GM19035 (cell line): ENCODE measurements around the gene APBA1.

Experiments
- ATAC-seq: cut with Tn5 transposase; IDR thresholded peaks from one replicate; pipeline ENCODE4 v1.9.1; 2021; ENCODE audit not compliant: unreplicated experiment

The APBA1 gene

DNA sequence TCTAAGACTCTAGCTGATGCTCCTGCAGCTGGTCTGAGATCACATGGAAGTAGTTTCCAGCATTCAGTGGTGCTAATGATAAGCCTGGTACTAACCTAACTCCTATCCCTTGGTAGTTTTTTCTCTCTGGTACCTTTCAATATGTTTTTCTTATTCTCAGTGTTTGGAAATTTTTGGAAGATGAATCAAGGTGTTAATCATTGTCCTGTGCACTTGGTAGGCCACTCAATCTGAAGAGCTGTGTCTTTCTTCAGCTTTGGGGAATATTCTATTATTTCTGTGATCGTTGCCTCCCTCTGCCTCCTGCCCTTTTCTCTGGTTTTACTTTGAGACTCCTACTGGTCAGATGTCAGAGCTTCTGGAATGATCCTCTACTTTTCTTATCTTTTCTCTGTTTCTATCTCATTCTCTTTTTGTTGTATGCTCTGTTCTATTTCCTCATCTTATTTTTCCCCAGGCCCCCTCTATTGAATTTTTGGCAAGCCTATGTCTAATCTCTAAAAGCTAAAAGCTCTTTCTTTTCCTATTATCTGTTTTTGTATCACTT is 136.8 kb downstream of the APBA1 start:
- ATAC-seq, result no peak

DNA sequence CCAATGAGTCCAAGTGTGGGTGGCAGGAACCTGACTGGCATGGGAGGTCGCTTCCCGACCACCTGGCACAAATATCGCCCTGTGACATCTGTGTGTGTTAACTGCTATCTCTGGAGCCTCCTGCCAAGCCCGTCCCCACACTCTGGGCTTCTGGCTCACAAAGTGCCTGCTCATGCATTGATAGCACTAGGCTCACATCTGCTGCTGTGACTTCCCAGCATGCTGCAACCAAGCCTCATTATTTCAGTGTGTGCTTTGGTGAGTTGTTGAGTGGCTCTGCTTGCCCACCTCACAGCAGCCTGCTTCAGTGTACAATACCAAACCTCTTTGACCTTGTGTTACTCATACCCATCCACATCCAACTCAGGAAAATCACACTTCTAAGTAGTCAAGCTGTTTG is 139.8 kb downstream of the APBA1 start:
- ATAC-seq, result no peak

DNA sequence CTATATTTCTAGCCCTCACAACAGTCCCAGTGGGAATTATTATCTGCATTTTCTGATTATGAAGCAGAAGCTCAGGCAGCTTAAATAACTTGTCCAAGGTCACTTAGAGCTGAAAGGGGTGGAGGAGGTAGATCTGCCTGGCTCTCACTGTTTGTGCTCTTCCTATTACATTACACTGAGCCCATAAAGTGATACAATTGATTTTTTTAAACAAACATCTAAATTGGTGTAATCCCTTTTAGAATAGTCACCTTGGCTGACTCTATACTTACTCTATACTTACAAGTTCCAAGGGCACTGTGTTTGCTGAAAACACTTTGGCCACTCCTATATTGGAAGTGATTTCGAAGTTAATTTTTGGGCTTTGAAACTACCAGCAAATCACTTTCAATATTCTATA is 144.7 kb downstream of the APBA1 start:
- no peak for ATAC-seq

DNA sequence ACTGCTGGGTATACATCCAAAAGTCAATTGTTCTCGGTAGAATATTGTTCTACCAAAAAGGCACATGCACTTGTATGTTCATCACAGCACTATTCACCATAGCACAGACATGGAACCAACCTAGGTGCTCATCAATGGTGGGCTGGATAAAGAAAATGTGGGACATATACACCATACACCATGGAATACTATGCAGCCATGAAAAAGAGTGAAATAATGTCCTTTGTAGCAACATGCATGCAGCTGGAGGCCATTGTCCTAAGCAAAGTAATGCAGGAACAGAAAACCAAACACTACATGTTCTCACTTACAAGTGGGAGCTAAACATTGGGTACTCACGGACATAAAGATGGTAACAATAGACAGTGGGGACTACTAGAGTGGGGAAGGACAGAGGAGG is 145.5 kb downstream of the APBA1 start:
- ATAC-seq, result no peak

DNA sequence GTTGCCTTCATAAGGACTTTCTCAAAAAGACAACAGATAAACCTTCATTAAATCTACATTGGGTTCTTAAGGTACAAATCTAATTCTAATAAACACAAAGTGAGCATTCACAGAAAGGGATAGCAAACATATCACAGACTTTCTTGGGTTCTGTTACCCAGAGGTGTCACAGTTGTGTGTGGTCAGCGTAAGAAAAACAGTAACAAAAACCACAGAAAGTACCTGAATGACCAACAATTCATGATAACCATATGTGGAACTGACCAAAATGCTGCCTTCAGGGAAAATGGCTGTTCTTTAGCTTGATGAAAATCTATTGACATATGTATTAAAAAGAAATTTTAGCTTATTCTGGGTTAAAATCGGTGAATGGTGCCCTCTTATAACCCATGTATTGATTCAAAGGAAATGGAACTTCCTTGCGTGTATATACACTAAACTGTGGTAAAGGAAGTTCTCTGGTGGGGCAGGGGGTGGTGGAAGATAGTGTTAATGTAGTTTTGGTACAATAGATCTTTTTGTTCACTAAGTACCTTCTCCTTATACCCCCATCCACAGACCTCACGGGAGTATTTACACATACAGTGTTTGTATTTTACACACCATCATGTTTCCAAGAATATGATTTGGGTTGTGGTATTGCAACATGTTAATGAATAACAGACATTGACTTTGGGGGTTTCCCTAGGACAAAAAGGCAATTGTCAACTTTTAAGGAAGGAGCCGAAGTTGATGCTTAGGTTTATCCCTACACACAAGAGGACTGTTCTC is 152.5 kb downstream of the APBA1 start:
- ATAC-seq, result peak; percentile 89

DNA sequence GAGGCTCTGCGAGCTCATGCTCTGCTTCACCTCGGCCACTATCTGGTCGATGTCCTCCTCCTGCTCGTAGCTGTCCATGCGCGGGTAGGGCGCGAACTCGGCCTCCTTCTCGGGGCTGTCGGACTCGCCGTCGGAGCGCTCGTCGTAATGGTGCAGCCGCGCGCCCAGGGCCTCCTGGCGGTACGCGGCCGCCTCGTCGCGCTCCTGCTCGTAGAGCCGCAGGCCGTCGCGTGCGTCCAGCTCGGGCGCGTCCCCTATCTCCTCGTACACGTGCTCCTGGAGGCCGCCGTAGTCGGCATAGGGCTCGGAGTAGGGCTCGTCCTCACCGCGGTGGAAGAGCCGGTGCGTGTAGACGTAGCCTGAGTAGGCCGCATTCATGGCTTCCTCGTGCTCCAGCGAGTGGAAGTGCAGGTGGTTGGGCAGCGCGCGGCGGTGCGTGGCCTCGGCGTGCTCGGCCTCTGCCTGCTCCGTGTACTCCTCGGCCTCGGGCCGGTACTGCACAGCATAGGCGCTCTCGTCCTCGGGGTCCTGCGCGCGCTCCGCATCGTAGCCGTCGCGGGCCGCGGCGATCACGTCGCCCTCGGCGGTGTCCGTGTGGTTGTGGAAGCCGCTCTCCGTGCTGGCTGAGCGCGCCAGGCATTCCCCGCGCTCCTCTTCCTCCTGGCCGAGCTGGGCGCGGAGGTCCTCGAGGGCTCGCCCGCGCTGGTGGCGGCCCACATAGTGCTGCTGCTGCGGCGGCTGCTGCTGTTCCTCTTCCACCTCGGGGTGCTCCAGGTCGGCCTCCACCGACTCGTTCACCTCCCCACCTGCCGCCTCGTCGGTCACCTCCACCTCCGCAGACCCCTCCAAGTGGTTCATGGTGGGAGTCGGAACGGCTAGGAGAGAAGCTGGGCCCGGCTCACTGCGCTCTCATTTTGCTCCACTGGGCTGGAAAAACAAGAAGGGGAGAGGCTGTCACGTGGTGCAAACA is 155.5 kb downstream of the APBA1 start:
- ATAC-seq, result no peak

DNA sequence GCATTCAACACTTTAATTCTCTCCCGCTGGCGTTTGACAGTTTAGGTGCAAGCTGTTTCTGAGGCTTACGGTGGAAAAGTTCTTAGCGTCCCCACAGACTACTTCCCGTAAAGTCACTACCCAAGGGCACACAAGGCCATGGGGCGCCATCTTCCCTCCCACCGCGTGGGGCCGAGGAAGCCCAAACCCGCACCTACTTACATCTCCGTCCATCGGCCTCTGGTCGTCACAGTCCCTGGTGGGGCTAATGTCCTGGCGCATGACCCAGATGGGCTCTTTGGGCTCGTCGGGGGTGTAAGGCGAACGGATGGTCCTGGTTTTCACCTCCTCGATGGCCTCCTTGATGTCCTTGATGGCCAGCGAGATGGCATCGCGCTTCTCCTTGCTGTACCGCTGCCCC is 156.4 kb downstream of the APBA1 start:
- no peak for ATAC-seq

DNA sequence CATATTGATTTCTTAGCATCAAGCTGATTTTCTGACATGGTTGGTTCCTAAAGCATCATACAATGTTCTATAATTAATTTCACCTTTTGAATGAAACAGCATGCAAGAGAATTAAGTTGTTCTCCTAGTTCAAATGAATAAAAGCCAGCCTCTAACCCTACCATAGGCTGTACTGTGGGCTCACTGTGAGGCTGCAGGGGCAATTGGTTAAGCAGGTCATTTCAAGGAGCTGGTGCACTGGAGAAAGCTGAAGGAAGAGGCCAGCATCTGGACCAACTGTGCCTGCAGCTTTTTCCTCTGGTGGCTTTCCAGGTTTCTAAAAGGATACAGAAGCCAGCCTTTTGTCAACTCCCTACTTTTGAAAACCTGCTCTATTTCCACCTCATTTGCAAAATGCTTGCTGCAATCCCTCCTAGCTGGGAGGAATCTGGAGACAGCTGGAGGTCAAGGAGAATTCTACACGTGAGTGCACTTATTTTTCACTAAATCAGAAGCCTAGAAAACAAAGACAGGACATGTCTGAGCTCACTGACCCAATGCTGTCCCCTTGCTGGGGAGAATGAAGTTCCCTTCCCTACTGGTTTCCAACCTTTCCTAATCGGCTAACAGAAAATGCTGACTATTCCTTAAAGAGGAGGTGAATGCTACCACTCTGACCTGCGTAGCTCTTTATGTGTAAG is 158.9 kb downstream of the APBA1 start:
- no peak for ATAC-seq

DNA sequence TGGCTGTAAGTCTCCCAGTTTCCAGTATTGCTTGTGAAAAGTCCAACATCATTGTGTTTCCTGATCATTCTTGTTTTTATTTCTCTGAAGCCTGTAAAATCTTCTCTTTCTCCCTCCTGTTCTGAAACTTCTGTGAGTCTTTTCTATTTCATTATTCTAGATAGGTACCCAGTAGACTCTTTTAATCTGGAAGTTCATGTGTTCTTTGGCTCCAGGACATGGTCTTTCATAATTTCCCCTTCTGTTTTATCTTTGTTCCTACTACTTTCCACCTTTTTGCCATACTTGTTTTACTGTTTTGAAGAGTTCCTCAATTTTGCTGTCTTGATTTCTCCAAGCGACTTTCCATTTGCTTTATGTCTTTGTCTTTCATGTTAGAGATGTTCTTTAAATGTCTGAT is 168.1 kb downstream of the APBA1 start:
- ATAC-seq, result no peak

DNA sequence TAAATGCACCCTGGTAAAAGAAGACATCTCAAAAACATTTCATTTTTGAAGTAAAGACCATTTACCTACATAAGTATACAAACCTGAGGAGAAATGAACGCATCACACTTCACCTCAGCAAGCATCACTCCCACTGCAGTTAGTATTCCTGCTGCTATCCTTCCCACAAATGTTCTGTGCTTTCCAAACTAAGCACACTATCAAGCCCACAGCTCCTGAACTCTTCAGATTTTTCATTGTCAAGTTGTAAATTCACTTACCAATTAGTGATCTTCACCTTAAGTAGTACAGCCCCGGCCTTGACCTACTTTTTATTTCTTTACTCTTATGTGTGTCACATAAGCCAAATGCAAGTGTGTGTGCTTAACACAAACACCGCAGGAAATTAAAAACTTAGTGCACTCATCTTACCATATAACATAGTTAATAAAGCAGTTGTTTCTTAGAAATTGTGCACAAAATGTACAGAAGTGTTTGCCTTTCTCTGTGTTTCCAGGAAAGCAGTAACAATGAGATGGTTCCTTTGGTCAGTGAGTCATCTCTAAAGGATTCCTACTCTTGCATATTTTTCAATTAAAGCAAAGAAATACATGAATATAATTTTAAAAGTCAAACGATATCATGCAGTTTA is 169.4 kb downstream of the APBA1 start:
- no peak for ATAC-seq

DNA sequence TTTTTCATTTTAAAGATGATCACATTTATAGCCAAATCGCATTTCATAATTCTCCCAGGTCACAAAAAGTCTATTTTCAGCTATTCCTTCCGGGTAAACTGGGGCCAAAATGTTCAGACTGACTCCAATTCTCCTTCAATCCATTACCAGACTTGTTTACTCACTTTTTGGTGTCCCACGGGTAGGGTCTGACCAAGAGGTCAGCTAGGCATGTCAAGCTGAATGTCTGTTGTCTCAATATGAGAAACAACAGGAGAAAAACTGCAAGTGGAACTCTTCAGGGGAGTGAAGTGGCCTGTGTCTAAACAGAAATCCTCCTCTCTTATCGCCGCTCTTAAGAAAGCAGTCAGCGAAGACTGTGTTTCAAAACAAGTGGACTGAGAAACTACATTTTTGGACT is 171.3 kb downstream of the APBA1 start:
- no peak for ATAC-seq

DNA sequence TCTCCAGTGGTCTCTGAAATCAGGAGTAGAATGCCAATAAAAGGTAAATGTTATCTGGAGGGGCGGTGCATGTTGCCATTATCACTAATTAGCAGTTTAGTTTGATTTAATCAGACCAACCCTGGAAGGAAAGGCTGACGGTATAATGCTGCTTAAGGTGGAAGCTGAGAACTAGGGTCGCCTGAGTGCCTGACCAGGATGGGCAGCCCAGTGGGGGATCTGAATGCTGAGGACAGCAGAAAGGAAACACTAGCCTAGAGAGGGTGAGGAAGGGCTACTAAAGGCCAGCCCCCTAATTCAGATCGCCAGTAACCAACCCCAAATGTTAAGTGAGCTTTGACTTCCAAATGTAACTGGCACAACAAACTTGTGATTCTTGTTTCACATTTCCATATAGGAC is 172.2 kb downstream of the APBA1 start:
- ATAC-seq, result no peak

DNA sequence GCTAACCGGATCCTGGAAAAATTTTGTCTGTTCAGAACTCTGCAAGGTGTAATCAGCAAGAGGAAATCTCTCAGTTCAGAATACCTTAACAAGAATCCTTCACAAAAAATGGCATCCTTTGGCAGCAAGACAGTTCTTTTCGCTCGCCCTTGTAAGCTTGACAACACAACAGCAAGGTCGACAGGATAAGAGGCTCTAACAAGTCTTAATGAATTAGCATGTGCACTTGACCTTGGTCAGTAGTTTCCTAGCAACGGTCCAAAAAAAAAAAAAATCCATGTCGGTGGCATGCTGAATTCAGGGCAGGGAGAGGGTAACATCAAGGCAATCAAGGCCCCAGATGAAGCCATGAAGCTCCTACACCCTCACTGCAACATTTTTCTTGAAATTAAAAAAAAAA is 172.8 kb downstream of the APBA1 start:
- no peak for ATAC-seq

DNA sequence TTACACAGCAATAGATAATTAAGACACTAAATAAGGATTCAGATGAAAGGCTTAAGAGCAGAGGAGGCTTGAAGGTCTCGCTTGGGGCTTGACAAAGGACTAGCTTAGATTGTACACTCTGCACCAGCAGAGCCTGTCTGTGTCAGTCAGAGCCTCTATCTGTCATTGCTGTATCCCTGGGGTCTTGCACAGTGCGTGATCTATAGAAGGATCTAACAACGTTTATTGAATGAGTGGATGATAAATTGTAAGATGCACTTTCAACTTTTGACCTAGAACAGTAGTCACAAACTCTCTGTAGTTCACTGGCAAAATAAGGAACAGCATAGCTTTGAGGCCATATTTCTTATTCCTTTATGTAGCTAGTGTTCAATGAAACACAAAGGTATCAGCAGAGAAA is 173.7 kb downstream of the APBA1 start:
- no peak for ATAC-seq

DNA sequence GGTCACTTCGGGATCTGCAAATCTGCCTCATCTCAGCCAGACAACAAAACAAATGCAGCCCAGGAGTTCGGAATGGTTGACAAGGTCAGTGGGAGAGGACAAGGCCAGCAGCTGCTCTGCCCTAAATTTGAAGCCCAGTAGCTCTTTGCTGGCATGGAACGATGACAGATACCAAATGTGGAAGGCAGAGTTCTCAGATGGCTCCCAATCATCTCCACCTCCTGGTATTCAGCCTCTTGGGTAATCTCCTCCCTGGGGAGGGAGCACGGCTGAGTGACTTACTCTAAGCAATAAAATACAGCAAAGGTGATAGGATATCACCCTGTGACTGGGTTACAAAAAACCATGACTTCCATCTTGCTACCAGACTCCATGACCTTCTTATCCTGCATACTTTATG is 174.4 kb downstream of the APBA1 start:
- ATAC-seq, result no peak

DNA sequence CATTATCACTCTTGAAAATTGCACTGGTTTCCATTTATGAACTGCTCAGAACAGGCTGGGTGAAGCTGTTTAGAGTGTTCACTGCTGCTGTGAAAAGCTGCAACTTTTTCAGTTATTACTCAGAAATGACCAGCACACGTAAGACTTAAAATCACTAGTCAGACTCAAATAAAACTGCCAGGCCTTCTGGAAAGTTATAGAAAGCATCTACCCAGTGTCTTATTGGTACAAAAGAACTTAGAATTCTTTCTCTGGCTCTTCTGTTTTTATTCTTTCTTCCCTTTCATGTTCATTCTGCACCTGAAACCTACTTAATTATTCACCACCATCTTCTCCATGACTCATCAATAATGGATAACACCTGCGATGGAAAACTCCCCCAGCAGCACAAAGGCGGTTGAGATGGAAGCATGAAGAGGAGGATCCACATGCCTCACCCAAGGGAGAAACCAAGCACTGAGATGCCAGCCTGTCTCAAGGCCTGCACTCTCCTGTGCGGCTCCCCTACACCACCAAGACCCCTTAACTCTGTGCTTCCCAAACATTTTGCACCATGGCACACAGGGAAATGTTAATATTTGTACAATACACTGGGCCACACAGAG is 175.2 kb downstream of the APBA1 start:
- ATAC-seq, result no peak

DNA sequence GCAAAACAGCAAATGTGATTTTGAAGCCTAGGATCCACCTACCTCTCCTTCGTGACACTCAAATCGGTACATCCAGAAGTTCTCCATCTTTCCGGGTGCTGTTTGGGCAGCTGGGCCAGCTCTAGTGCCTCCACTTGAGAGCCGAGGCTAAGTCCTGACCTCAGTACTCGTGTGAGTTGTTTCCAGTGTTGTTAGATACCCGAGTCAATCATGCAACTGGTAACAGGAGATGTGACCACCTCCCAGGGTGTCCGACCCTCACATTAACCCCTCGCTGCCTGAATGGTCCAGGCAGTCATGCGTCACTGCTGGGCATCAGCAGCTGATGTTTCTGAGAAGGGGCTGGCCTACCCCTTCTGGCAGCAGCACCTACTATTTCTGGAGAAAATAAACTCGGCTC is 176.9 kb downstream of the APBA1 start:
- no peak for ATAC-seq

DNA sequence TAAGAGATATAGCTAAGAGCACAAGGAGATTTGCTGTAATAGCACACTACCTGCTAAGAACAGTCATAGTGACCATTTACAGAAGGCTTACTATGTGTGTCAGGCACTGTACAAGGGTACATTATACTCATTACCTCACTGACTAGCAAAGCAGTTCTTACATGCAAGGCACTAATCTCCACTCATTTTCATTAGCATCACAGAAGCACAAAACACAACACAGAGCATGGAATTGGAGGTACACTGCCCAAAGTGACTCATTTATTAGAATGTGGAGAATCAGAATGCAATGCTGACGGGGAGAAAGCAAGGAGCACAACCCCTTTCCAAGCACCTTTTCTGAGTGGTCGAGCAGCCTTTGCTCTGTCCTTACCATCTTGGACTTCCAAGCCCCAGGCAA is 177.4 kb downstream of the APBA1 start:
- ATAC-seq, result no peak

DNA sequence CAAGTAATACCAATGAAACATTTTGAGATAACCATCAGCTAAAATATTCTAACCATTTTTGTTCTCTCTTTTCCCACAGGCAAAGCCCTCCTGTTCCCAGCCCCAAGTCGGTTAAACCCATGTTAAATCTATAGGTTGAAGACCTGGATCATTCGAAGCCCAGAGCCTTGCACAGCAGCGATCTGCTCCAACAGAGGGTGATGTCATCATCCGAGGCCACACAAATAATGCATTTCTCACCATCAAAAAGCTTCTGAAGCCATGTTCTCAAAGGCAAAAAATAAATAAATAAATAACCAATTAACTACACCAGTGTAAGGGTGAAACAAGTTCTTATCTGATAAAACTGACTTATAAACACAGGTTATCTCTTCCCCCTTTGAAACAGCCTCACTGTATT is 178.0 kb downstream of the APBA1 start:
- ATAC-seq, result no peak

DNA sequence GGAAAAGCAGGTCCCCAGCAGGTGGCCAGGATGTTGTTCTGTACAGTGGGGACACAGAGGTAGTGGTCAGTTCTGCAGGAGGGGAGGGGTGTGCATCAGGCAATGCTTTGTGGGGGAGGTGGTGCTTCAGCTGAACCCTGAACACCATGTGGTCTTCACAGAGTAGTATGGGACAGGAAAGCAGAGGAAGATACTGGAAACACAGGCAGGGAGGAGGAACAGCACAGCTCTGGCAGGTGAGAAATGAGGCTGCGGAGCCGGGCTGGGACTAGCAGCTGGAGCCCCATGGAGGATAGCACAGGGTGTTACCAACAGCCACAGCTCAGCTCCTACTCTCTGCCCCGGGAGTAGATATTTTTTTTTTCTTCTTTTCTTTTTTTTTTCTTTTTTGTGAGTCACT is 185.7 kb downstream of the APBA1 start:
- no peak for ATAC-seq

DNA sequence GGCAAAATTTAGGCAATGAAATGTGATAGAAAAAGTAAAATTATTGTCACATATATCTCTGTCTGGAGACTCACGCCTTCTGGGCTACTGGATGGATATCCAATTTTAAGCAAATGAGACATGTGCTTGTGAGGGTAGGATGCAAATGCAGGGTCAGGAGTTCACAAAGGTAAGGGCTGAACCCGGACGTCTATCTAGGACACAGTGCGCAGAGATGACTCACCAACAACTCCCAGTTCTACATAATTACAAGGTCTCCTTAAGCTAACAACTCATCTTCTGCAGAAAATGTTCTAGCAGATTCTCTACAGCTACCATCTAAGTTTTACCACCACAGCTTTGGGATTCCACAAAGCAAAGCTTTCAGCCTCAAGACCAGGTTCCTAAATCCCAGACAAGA is 186.7 kb downstream of the APBA1 start:
- ATAC-seq, result no peak
